Upper lobe of left lung (tissue), 4 donors: ENCODE measurements around the gene MAN2A1.

Experiments
- CTCF ChIP-seq, 6 experiments: fragments of 450-650 bp in 4 of 6; fragments of 200-600 bp in 2 of 6; sonication (generic) in 2 of 6; IDR thresholded peaks; one replicate each; pipeline ENCODE4 v1.5.1; 2016 to 2019; ENCODE audit warnings: antibody characterized with exemption in 6 of 6
- EP300 ChIP-seq, 4 donors: sonication (generic); formaldehyde crosslinking; IDR thresholded peaks; one replicate each; pipeline ENCODE4 v1.5.1; 2017; ENCODE audit warnings: antibody characterized with exemption in 4 of 4, control low read depth in 2 of 4

GRCh38 chr5:109691996-109692395 is 2.3 kb downstream of the MAN2A1 start:
- TF ChIP-seq CTCF (IDR thresholded peaks at IDR 0.05) (no peak), EP300 (IDR thresholded peaks at IDR 0.05) (no peak)
